Measurements from ENCODE around the gene NKX6-2.

DNA sequence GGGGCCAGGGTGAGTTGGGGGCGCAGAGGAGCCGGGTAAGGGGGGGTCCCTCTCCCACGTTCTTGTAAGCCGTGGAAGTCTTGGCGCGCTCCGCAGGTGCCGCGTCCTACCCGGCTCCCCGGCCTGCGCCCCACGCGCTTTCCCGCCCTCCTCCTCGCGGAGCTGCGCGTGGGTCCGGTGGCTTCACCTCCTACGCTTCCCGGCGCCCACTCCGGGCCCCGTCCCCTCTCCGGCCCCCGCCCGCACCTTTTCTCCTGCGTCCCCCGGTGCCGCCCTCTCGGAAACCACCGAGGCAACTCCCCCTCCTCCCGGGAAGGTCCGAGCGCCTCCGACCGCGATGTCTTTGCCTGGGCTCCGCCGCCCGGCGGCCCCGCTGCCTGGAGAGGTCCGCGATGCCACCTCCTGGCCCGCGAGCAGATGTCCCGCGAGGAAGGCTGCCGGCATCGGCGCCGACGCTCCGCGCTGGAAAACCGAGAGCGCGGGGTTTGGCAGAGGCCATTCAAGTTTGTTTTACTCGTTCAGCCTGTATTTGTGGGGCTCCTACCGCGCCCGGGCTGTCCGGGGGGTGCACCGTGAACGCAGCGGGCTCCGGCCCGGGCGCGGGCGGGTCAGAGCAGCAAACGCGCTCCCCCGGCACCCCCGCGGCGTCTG, 2.4 kb upstream of the NKX6-2 start:
- TF ChIP-seq, protein P1, sequence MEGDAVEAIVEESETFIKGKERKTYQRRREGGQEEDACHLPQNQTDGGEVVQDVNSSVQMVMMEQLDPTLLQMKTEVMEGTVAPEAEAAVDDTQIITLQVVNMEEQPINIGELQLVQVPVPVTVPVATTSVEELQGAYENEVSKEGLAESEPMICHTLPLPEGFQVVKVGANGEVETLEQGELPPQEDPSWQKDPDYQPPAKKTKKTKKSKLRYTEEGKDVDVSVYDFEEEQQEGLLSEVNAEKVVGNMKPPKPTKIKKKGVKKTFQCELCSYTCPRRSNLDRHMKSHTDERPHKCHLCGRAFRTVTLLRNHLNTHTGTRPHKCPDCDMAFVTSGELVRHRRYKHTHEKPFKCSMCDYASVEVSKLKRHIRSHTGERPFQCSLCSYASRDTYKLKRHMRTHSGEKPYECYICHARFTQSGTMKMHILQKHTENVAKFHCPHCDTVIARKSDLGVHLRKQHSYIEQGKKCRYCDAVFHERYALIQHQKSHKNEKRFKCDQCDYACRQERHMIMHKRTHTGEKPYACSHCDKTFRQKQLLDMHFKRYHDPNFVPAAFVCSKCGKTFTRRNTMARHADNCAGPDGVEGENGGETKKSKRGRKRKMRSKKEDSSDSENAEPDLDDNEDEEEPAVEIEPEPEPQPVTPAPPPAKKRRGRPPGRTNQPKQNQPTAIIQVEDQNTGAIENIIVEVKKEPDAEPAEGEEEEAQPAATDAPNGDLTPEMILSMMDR (tag by site-specific recombination; IDR thresholded peaks at IDR 0.05), result peak; percentile 47; the same call in 1 of the 2 replicates
- TF ChIP-seq, protein P2, sequence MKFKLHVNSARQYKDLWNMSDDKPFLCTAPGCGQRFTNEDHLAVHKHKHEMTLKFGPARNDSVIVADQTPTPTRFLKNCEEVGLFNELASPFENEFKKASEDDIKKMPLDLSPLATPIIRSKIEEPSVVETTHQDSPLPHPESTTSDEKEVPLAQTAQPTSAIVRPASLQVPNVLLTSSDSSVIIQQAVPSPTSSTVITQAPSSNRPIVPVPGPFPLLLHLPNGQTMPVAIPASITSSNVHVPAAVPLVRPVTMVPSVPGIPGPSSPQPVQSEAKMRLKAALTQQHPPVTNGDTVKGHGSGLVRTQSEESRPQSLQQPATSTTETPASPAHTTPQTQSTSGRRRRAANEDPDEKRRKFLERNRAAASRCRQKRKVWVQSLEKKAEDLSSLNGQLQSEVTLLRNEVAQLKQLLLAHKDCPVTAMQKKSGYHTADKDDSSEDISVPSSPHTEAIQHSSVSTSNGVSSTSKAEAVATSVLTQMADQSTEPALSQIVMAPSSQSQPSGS (tag by site-specific recombination; IDR thresholded peaks at IDR 0.05; ENCODE audit: low read depth), result no peak
- no peak for TF ChIP-seq ZNF112 (tag by site-specific recombination; IDR thresholded peaks at IDR 0.05)
- TF ChIP-seq ZBTB7A (tag by site-specific recombination; IDR thresholded peaks at IDR 0.05; ENCODE audit: low read depth), result no peak

Data from HEK293 (cell line).